DOHH2 (cell line): ENCODE results near the gene CCR2.

Source experiments
- H3F3A ChIP-seq: fragments of 200-600 bp; sonication (generic), shearing (Covaris generic); 2 replicates; pipeline ENCODE4 v1.6.0; 2016; ENCODE audit warnings: antibody characterized with exemption, mild to moderate bottlenecking; ENCODE audit not compliant: control insufficient read depth, insufficient read depth
- H3K27ac ChIP-seq: fragments of 200-600 bp; sonication (generic); 2 replicates; pipeline ENCODE4 v1.5.1; 2014; ENCODE audit warnings: low read depth, mild to moderate bottlenecking, low read length, moderate library complexity
- H3K27me3 ChIP-seq: fragments of 200-600 bp; sonication (generic); 2 replicates; pipeline ENCODE4 v1.6.1; 2014; ENCODE audit warnings: mild to moderate bottlenecking, low read length, mixed read lengths; ENCODE audit not compliant: control insufficient read depth
- H3K36me3 ChIP-seq: fragments of 200-600 bp; sonication (generic); 2 replicates; pipeline ENCODE4 v1.6.1; 2014; ENCODE audit warnings: mild to moderate bottlenecking, low read length, moderate library complexity, mixed read lengths; ENCODE audit not compliant: control insufficient read depth
- H3K4me1 ChIP-seq: fragments of 200-600 bp; sonication (generic); 2 replicates; pipeline ENCODE4 v1.6.1; 2014; ENCODE audit warnings: mild to moderate bottlenecking, low read length, mixed read lengths; ENCODE audit not compliant: control insufficient read depth
- H3K4me2 ChIP-seq: fragments of 200-600 bp; sonication (generic); 2 replicates; pipeline ENCODE4 v1.6.0; 2014; ENCODE audit warnings: mild to moderate bottlenecking, low read length, moderate library complexity
- H3K4me3 ChIP-seq: fragments of 200-600 bp; sonication (generic); 2 replicates; pipeline ENCODE4 v1.5.1; 2014; ENCODE audit warnings: mild to moderate bottlenecking, low read length, mixed read lengths
- H3K79me2 ChIP-seq: fragments of 200-600 bp; sonication (generic); 2 replicates; pipeline ENCODE4 v1.6.1; 2014; ENCODE audit warnings: mild to moderate bottlenecking, low read length, mixed read lengths; ENCODE audit not compliant: control insufficient read depth
- H3K9me2 ChIP-seq: fragments of 200-600 bp; sonication (generic); replicated peaks from 2 replicates; pipeline ENCODE4 v1.6.1; 2014; ENCODE audit warnings: mild to moderate bottlenecking, low read length, mixed read lengths; ENCODE audit not compliant: control insufficient read depth
- H3K9me3 ChIP-seq: fragments of 200-600 bp; sonication (generic); 2 replicates; pipeline ENCODE4 v1.6.1; 2014; ENCODE audit warnings: antibody characterized with exemption, low read length, mixed read lengths; ENCODE audit not compliant: control insufficient read depth, insufficient read depth
- H4K20me1 ChIP-seq: fragments of 200-600 bp; sonication (generic); 2 replicates; pipeline ENCODE4 v1.6.0; 2014; ENCODE audit warnings: low read depth, mild to moderate bottlenecking, antibody characterized with exemption, low read length, moderate library complexity; ENCODE audit not compliant: control insufficient read depth, insufficient read depth
- EZH2phosphoT487 ChIP-seq: fragments of 200-600 bp; sonication (generic); IDR thresholded peaks from 2 replicates; pipeline ENCODE4 v1.6.1; 2017; ENCODE audit warnings: borderline replicate concordance, mild to moderate bottlenecking, antibody characterized with exemption, low read length, moderate library complexity, mixed read lengths
- TF ChIP-seq, protein P1 (sequence below): fragments of 200-600 bp; sonication (generic); IDR thresholded peaks from one replicate; pipeline ENCODE4 v1.5.1; 2014; ENCODE audit warnings: antibody characterized with exemption, mild to moderate bottlenecking, low read depth, low read length; ENCODE audit not compliant: poor library complexity, severe bottlenecking

Gene CCR2

DNA sequence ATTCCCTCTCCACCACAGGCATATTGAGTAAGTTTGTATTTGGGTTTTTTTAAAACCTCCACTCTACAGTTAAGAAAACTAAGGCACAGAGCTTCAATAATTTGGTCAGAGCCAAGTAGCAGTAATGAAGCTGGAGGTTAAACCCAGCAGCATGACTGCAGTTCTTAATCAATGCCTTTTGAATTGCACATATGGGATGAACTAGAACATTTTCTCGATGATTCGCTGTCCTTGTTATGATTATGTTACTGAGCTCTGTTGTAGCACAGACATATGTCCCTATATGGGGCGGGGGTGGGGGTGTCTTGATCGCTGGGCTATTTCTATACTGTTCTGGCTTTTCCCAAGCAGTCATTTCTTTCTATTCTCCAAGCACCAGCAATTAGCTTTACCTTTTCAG lies 15.2 kb downstream of the CCR2 start:
- Histone ChIP-seq H4K20me1 (no peaks in the 10 kb centered on the region), H3K27me3 (peaks cover 45% of the 10 kb centered on the region), H3K9me3 (no peaks in the 10 kb centered on the region), H3K4me3 (no peak overlapping the region), H3K27ac (no peak overlapping the region), H3K36me3 (no peaks in the 10 kb centered on the region), H3K4me1 (no peaks in the 10 kb centered on the region), H3K4me2 (no peak overlapping the region), H3K9me2 (no peaks in the 10 kb centered on the region), H3F3A (no peaks in the 10 kb centered on the region), H3K79me2 (no peaks in the 10 kb centered on the region)
- TF ChIP-seq, protein P1, sequence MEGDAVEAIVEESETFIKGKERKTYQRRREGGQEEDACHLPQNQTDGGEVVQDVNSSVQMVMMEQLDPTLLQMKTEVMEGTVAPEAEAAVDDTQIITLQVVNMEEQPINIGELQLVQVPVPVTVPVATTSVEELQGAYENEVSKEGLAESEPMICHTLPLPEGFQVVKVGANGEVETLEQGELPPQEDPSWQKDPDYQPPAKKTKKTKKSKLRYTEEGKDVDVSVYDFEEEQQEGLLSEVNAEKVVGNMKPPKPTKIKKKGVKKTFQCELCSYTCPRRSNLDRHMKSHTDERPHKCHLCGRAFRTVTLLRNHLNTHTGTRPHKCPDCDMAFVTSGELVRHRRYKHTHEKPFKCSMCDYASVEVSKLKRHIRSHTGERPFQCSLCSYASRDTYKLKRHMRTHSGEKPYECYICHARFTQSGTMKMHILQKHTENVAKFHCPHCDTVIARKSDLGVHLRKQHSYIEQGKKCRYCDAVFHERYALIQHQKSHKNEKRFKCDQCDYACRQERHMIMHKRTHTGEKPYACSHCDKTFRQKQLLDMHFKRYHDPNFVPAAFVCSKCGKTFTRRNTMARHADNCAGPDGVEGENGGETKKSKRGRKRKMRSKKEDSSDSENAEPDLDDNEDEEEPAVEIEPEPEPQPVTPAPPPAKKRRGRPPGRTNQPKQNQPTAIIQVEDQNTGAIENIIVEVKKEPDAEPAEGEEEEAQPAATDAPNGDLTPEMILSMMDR: no peak
- TF ChIP-seq EZH2phosphoT487: no peak

DNA sequence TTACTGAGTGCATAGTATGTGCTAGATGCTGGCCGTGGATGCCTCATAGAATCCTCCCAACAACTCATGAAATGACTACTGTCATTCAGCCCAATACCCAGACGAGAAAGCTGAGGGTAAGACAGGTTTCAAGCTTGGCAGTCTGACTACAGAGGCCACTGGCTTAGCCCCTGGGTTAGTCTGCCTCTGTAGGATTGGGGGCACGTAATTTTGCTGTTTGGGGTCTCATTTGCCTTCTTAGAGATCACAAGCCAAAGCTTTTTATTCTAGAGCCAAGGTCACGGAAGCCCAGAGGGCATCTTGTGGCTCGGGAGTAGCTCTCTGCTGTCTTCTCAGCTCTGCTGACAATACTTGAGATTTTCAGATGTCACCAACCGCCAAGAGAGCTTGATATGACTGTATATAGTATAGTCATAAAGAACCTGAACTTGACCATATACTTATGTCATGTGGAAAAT lies 15.8 kb downstream of the CCR2 start:
- Histone ChIP-seq H3K4me1 (no peaks in the 10 kb centered on the region), H3F3A (no peaks in the 10 kb centered on the region), H3K79me2 (no peaks in the 10 kb centered on the region), H3K27me3 (peaks cover 44% of the 10 kb centered on the region), H4K20me1 (no peaks in the 10 kb centered on the region), H3K4me2 (no peak overlapping the region), H3K9me2 (no peaks in the 10 kb centered on the region), H3K4me3 (no peak overlapping the region), H3K9me3 (no peaks in the 10 kb centered on the region), H3K27ac (no peak overlapping the region), H3K36me3 (no peaks in the 10 kb centered on the region)
- no peak for TF ChIP-seq EZH2phosphoT487
- TF ChIP-seq, protein P1: no peak

DNA sequence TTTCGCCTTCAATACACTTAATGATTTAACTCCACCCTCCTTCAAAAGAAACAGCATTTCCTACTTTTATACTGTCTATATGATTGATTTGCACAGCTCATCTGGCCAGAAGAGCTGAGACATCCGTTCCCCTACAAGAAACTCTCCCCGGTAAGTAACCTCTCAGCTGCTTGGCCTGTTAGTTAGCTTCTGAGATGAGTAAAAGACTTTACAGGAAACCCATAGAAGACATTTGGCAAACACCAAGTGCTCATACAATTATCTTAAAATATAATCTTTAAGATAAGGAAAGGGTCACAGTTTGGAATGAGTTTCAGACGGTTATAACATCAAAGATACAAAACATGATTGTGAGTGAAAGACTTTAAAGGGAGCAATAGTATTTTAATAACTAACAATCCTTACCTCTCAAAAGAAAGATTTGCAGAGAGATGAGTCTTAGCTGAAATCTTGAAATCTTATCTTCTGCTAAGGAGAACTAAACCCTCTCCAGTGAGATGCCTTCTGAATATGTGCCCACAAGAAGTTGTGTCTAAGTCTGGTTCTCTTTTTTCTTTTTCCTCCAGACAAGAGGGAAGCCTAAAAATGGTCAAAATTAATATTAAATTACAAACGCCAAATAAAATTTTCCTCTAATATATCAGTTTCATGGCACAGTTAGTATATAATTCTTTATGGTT lies 17.1 kb downstream of the CCR2 start, which contains the start of gene CCR5:
Gene CCR5 (plus strand): TSS at position 108 of the 680 bp plus-strand sequence. CDS start 1,957 bp downstream, outside the sequence.
- H3K27ac ChIP-seq: no peak within 1 kb of the TSS
- no peaks in the 10 kb centered on the region for H3K36me3 ChIP-seq

More for the DNA sequence above, 17.1 kb downstream of the CCR2 start, which contains the start of gene CCR5:
- Histone ChIP-seq H3K4me1 (no peaks in the 10 kb centered on the region), H4K20me1 (no peaks in the 10 kb centered on the region), H3K9me2 (no peaks in the 10 kb centered on the region), H3K79me2 (no peaks in the 10 kb centered on the region), H3K9me3 (no peaks in the 10 kb centered on the region), H3K27me3 (peaks cover 46% of the 10 kb centered on the region), H3K4me2 (no peak within 1 kb of the TSS), H3K4me3 (no peak within 1 kb of the TSS), H3F3A (no peaks in the 10 kb centered on the region)
- TF ChIP-seq, protein P1: no peak
- no peak for TF ChIP-seq EZH2phosphoT487
